Adipocyte (in vitro differentiated cells): Measurements from ENCODE around the gene CSNK1G3.
A peak's percentile ranks its signal among the peaks of the same experiment; 100 is the strongest.
"Not testable (repeated sequence)": the region's sequence is repeated elsewhere in the genome, so short reads cannot be mapped to it uniquely, and the experiment has no call there.

Source experiments
- DNase-seq: peaks from one replicate; pipeline ENCODE4 v3.0.0-alpha.2; 2015; ENCODE audit warnings: low read depth
- H3K27me3 ChIP-seq: replicated peaks from 2 replicates; pipeline ENCODE4 v1.7.0; 2013; ENCODE audit warnings: mild to moderate bottlenecking, low read length, moderate library complexity; ENCODE audit not compliant: control insufficient read depth, insufficient read depth
- H3K36me3 ChIP-seq: 2 replicates; pipeline ENCODE4 v1.7.0; 2013; ENCODE audit warnings: low read length, mild to moderate bottlenecking, moderate library complexity; ENCODE audit not compliant: control insufficient read depth, insufficient read depth, severe bottlenecking
- H3K4me1 ChIP-seq: 2 replicates; pipeline ENCODE4 v1.7.0; 2013; ENCODE audit warnings: mild to moderate bottlenecking, low read length, moderate library complexity; ENCODE audit not compliant: control insufficient read depth, insufficient read depth
- H3K4me3 ChIP-seq: 2 replicates; pipeline ENCODE4 v1.7.0; 2013; ENCODE audit warnings: mild to moderate bottlenecking, low read length, moderate library complexity
- H3K9ac ChIP-seq: 2 replicates; pipeline ENCODE4 v1.7.0; 2013; ENCODE audit warnings: mild to moderate bottlenecking, low read length, moderate library complexity
- H3K9me3 ChIP-seq: 2 replicates; pipeline ENCODE4 v1.7.0; 2013; ENCODE audit warnings: mild to moderate bottlenecking, low read length, moderate library complexity; ENCODE audit not compliant: control insufficient read depth

Gene CSNK1G3

DNA sequence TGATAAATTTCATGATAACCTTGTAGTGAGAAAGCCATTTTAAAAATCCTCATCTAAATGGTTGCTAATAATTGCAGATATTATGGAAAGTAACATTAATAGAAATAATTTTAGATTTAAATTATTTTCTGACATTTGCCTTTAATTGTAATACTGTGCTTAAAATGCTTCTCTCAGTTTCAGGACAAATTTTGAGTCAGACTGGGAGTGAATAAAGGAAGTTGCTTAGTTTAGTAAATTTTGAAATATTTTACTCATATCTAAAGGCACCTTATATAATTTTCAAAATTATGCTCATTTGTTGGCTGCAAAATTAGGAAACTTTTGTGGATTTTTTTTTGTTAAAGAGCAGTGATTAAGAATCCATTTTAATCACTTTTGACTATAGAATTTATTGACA is 93.8 kb downstream of the CSNK1G3 start:
- DNase-seq = no peak
- no peaks in the 10 kb centered on the region for H3K27me3 ChIP-seq
- H3K4me3 ChIP-seq = no peak overlapping the region
- H3K9ac ChIP-seq = no peak overlapping the region
- H3K4me1 ChIP-seq = peaks cover 4% of the 10 kb centered on the region
- peaks cover 12% of the 10 kb centered on the region for H3K36me3 ChIP-seq
- no peaks in the 10 kb centered on the region for H3K9me3 ChIP-seq

DNA sequence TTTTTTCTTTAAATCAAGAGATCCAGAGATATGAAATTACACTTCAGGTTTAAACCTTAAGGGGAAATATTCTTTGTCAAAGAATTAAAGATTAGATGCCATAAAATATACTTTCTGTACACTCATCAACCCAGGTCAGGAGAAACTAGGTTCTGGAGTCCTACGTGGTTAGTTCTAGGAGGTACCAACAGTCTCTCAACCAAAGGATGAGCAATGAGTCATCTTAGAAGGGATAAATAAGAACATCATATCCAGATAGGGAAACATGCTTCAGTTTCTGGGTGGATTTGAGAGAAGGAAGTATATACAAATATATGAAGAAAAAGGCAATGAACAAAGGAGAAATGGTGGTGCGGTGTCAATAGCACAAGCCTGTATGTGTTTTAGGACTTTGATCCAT is 98.2 kb downstream of the CSNK1G3 start:
- no peaks in the 10 kb centered on the region for H3K9me3 ChIP-seq
- H3K4me3 ChIP-seq = no peak overlapping the region
- no peaks in the 10 kb centered on the region for H3K27me3 ChIP-seq
- peaks cover 33% of the 10 kb centered on the region for H3K36me3 ChIP-seq
- H3K9ac ChIP-seq = no peak overlapping the region
- DNase-seq = peak; percentile 9
- H3K4me1 ChIP-seq = peaks cover 4% of the 10 kb centered on the region

DNA sequence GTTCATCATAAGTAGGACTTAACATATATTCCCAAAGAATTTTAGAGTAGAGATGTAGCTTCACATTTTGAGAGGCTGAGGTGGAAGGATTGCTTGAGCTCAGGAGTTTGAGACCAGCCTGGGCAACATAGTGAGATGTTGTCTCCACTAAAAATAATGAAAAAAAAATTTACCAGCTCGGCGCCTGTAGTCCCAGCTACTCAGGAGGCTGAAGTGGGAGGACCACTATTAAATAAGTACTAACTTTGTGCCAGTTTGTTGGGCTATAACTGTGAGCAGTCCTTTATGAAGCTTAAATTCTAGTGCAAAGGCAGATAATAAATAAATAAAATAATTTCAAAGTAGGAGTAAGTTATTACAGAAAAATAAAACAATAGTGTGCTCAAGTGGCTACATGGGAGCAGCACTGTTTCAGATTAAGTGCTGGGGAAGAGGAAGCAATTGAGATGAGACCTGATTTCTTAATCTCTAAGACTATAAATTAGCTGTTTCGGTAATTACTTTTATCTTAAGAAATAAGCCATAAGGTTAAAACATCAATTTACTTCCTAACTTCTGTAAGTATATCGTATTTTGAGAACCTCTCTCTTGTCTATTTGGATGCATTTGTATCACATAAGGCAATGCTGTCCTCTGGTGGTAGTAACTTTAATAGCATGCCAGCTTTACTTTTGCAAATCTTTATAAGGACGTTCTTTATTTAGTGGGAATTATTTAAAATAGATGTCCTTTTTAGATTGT is 98.9 kb downstream of the CSNK1G3 start:
- no peak overlapping the region for H3K9ac ChIP-seq
- H3K36me3 ChIP-seq = peaks cover 38% of the 10 kb centered on the region
- no peaks in the 10 kb centered on the region for H3K27me3 ChIP-seq
- peak; percentile 88 for DNase-seq
- H3K9me3 ChIP-seq = no peaks in the 10 kb centered on the region
- no peak overlapping the region for H3K4me3 ChIP-seq
- H3K4me1 ChIP-seq = peaks cover 4% of the 10 kb centered on the region

DNA sequence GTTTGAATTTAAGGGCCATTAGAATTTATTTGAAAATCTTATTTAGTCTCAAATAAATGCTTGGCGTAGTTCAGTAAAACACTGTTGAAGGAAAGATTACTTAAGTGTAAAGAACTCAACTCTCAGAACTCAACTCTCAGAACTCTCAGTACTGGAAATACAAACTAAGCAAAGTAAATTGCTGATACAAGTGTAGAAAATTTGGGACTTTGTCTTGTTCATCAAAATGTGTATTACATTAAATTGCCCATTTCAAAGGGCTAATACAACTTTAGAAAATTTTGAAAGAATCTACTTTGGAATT is 99.4 kb downstream of the CSNK1G3 start:
- no peaks in the 10 kb centered on the region for H3K9me3 ChIP-seq
- H3K4me1 ChIP-seq = peaks cover 4% of the 10 kb centered on the region
- no peak overlapping the region for H3K9ac ChIP-seq
- H3K4me3 ChIP-seq = no peak overlapping the region
- no peaks in the 10 kb centered on the region for H3K27me3 ChIP-seq
- DNase-seq = no peak
- peaks cover 36% of the 10 kb centered on the region for H3K36me3 ChIP-seq

DNA sequence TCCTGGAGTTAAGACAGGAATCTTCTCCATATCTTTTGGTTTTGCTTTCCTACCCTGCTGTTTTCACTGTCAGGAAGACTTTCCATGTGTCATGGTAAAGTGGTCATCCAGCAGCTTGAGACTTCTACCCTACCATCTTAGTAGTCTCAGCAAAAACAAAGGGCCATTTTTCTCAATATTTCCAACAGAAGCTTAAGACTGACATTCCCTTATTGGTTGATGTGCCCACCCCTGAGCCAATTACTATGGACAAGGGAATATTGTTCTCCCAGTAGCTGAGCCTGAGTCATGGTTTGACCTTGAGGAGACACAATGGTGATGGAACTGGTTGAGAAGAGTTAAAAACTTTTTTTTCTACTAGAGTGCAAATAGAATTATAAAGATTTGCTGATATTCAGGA is 105.6 kb downstream of the CSNK1G3 start:
- Histone ChIP-seq H3K4me1 (no peaks in the 10 kb centered on the region), H3K27me3 (no peaks in the 10 kb centered on the region), H3K4me3 (no peak overlapping the region), H3K9me3 (no peaks in the 10 kb centered on the region), H3K9ac (no peak overlapping the region), H3K36me3 (peaks cover 26% of the 10 kb centered on the region)
- no peak for DNase-seq

DNA sequence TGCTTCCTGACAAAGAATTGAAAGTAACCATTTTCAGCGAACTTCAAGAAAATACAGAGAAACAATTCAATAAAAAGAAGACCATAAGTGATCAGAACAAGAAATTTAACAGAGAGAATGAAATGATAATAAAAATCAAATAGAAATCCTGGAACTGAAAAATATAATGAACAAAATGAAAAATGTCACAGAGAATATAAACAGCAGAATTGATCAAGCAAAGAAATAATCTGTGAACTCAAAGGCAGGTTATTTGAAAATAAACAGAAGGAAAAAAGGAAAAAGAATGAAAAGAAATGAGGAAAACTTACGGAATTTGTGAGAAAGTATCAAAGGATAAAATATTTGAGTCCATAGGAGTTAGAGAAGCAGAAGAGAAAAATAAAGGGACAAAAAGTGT is 114.1 kb downstream of the CSNK1G3 start:
- H3K4me3 ChIP-seq = peak overlapping the region; percentile 5
- no peaks in the 10 kb centered on the region for H3K27me3 ChIP-seq
- no peaks in the 10 kb centered on the region for H3K36me3 ChIP-seq
- peaks cover 49% of the 10 kb centered on the region for H3K9me3 ChIP-seq
- no peak overlapping the region for H3K9ac ChIP-seq
- DNase-seq = no peak
- H3K4me1 ChIP-seq = no peaks in the 10 kb centered on the region

DNA sequence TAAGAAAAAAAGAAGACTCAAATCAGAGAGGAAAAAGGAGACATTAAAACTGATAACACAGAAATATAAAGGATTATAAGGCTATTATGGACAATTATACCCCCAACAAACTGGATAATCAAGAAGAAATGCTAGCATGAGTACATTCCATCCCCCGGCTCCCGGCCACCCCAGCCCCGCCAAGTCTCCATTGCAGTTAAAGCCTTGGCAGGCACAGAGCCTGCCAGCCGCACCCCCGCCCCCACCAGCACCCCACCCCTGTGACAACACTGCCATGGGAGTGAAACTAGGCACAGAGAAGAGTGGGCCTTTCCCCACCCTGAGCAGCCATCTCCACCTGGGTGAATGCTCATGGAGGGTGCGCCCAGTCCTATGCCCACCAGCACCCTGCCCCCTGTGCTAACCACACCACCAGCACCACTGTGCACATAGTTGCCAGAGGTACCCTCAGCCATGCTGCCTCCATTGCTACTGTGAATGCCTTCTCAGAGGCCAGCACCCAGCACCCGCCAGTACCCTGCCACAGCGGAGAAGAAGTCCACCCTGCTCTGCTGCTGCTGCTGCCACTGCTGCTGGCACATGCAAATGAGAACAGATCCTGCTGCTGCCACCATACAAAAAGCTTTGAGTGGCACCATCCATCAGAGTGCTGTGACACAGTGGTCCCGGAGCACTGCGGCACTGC is 117.0 kb downstream of the CSNK1G3 start:
- Histone ChIP-seq H3K4me3 (no peak overlapping the region), H3K9ac (no peak overlapping the region), H3K4me1 (no peaks in the 10 kb centered on the region), H3K27me3 (no peaks in the 10 kb centered on the region), H3K36me3 (no peaks in the 10 kb centered on the region), H3K9me3 (peaks cover 60% of the 10 kb centered on the region)
- no peak for DNase-seq

DNA sequence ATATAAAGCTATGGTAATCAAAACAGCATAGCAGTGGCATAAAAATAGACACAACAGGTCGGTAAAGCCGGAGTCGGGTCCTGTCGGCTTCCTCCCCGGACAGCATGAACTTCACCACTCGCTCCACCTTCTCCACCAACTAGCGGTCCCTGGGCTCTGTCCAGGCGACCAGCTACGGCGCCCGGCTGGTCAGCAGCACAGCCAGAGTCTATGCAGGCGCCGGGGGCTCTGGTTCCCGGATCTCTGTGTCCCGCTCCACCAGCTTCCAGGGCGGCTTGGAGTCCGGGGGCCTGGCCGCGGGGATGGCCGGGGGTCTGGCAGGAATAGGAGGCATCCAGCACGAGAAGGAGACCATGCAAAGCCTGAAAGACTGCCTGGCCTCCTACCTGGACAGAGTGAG is 124.0 kb downstream of the CSNK1G3 start:
- Histone ChIP-seq H3K36me3 (no peaks in the 10 kb centered on the region), H3K9me3 (peaks cover 12% of the 10 kb centered on the region), H3K27me3 (no peaks in the 10 kb centered on the region), H3K9ac (no peak overlapping the region), H3K4me3 (no peak overlapping the region), H3K4me1 (no peaks in the 10 kb centered on the region)
- no peak for DNase-seq

DNA sequence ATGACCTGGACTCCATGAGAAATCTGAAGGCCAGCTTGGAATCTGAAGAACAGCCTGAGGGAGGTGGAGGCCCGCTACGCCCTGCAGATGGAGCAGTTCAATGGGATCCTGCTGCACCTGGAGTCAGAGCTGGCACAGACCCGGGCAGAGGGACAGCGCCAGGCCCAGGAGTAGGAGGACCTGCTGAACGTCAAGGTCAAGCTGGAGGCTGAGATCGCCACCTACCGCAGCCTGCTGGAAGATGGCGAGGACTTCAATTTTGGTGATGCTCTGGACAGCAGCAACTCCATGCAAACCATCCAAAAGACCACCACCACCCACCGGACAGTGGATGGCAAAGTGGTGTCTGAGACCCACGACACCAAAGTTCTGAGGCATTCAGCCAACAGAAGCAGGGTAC is 125.1 kb downstream of the CSNK1G3 start:
- not testable (repeated sequence) for DNase-seq, H3K27me3 ChIP-seq, H3K9ac ChIP-seq, H3K4me1 ChIP-seq, H3K36me3 ChIP-seq, H3K4me3 ChIP-seq, H3K9me3 ChIP-seq

DNA sequence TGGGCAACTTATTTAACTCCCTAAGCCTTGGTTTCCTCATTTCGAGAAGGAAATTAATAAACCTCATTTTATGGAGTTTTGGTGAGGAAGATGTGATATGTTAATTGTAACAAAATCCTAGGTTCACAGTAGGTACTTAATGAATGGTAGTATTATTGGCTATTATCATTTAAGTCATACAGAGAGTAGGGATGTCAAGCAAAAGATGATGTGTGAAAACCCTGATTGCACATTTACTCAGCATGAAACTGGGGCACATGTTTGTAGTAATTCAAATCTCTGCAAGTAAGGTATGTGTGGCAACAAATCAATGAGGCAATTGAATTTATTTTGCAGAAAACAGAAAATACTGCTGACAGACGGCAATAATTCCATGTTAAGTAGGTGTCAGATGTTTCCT is 127.3 kb downstream of the CSNK1G3 start:
- Histone ChIP-seq H3K27me3 (no peaks in the 10 kb centered on the region), H3K4me1 (no peaks in the 10 kb centered on the region), H3K4me3 (no peak overlapping the region), H3K9me3 (no peaks in the 10 kb centered on the region), H3K36me3 (no peaks in the 10 kb centered on the region), H3K9ac (no peak overlapping the region)
- DNase-seq = no peak

DNA sequence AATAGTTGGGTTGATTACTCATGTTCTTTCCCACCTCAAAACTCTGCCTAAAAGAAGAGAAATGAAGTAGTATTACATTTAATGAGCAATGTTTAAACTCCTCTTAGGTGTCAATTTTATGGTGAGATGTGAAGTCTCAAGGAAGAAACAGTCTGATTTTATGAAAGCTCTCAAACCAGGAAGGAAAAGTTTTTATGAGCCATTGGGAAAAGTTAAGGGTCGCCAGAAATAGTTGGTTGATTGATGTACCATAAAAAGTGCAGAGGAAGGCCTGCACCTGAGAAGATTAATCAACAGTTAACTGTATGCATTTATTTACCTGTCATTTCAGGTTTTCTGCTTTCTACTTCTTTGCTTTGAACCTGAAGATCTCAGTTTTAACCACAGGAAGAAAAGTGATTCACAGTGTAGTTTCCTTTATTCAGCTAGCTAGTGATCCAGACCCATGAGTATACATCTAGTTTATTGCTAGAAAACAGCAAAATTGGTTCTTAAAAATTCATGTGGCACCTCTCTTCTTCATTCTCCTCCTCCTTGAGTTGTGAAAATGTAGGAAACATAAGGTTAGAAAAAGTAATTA is 133.1 kb downstream of the CSNK1G3 start:
- no peaks in the 10 kb centered on the region for H3K27me3 ChIP-seq
- H3K9me3 ChIP-seq = no peaks in the 10 kb centered on the region
- no peak overlapping the region for H3K4me3 ChIP-seq
- H3K4me1 ChIP-seq = no peaks in the 10 kb centered on the region
- H3K9ac ChIP-seq = no peak overlapping the region
- no peak for DNase-seq
- no peaks in the 10 kb centered on the region for H3K36me3 ChIP-seq
